Measurements from ENCODE around the gene CCDC30. TPM values are rescaled to one million over a fixed set of nuclear protein-coding genes. Genes with fewer than 3 reads are reported as not detected.

The CCDC30 gene
- total RNA-seq, 1 donor from 2014 or later = 2.0 TPM

DNA sequence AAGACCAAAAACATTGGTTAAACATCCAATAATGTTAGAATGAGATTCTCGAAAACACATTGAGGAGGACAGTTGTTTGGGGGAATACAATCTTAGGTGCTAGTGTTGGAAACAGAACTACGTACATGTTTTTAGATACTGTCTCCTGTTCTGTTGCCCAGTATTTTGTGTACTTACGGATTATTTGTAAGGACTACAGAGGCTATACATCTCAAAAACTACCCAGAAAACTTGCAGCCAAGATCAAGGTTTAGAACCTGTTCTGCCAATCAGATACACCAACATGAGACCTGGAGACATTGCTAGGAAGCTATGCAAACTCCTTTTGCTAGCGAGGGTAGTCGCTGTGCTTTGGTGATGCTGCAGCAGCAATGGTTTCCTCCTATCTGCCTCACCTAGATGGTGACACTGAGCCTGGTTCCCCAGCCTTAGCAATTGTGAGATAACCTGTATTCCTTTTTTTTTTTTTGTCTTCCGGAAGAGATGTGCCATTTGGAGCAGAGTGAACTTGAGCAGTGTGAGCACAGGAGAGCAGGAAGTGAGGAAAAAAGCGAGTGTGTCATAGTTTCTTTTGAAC is 240.9 kb downstream of the CCDC30 start:
- H4K20me1 ChIP-seq (ENCODE audit: low read depth) = peaks cover 31% of the 10 kb centered on the region
- Mint-ChIP-seq H3K27ac (no peak overlapping the region), H3K27me3 (ENCODE audit: insufficient read depth, low read depth) (no peaks in the 10 kb centered on the region), H3K4me3 (no peak overlapping the region), H3K36me3 (peaks cover 80% of the 10 kb centered on the region), H3K9me3 (peaks cover 3% of the 10 kb centered on the region), H3K4me1 (no peaks in the 10 kb centered on the region)
- H3K27ac ChIP-seq = no peak overlapping the region
- H3K4me1 ChIP-seq = no peaks in the 10 kb centered on the region
- H3K9me3 ChIP-seq (ENCODE audit: low read depth) = no peaks in the 10 kb centered on the region
- H2AFZ ChIP-seq (replicated peaks) = no peak overlapping the region
- no peaks in the 10 kb centered on the region for H3K27me3 ChIP-seq
- no peak overlapping the region for H3K4me2 ChIP-seq
- no peak for DNase-seq (ENCODE audit: low spot score)
- H3K36me3 ChIP-seq = peaks cover 39% of the 10 kb centered on the region
- TF ChIP-seq EZH2phosphoT487 (IDR thresholded peaks at IDR 0.05) = no peak
- TF ChIP-seq, protein P1, sequence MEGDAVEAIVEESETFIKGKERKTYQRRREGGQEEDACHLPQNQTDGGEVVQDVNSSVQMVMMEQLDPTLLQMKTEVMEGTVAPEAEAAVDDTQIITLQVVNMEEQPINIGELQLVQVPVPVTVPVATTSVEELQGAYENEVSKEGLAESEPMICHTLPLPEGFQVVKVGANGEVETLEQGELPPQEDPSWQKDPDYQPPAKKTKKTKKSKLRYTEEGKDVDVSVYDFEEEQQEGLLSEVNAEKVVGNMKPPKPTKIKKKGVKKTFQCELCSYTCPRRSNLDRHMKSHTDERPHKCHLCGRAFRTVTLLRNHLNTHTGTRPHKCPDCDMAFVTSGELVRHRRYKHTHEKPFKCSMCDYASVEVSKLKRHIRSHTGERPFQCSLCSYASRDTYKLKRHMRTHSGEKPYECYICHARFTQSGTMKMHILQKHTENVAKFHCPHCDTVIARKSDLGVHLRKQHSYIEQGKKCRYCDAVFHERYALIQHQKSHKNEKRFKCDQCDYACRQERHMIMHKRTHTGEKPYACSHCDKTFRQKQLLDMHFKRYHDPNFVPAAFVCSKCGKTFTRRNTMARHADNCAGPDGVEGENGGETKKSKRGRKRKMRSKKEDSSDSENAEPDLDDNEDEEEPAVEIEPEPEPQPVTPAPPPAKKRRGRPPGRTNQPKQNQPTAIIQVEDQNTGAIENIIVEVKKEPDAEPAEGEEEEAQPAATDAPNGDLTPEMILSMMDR (IDR thresholded peaks at IDR 0.05) = no peak
- no peak for TF ChIP-seq EZH2 (IDR thresholded peaks at IDR 0.05)
- no peak overlapping the region for H3K4me3 ChIP-seq
- H3K79me2 ChIP-seq (ENCODE audit: low read depth) = peaks cover 85% of the 10 kb centered on the region
- H3K9ac ChIP-seq = no peak overlapping the region
- H3F3A ChIP-seq (ENCODE audit: low read depth) = peaks cover 58% of the 10 kb centered on the region

Small RNA genes within 50 kb of the gene (small RNA-seq; reads per million reads assigned to genes)
- not detected for gene RNU6-536P
- gene TMSB4XP1 = not detected

Other genes starting within 250 kb of the CCDC30 start
- 48.8 and 58.5 TPM in 2 replicates for gene FOXJ3, start 128.1 kb upstream of the CCDC30 start, total RNA-seq (ENCODE audit: low replicate concordance)
- gene RIMKLA, start 82.5 kb upstream of the CCDC30 start, total RNA-seq (ENCODE audit: low replicate concordance) = 5.1 and 5.4 TPM in 2 replicates
- gene ZMYND12, start 7.3 kb upstream of the CCDC30 start, total RNA-seq (ENCODE audit: low replicate concordance) = 1.3 and 2.1 TPM in 2 replicates
- 43.1 and 63.3 TPM in 2 replicates for gene PPCS, start 6.7 kb upstream of the CCDC30 start, total RNA-seq (ENCODE audit: low replicate concordance)
- 77.9 and 126 TPM in 2 replicates for gene PPIH, start 195.1 kb downstream of the CCDC30 start, total RNA-seq (ENCODE audit: low replicate concordance)
- gene YBX1, start 219.1 kb downstream of the CCDC30 start, total RNA-seq (ENCODE audit: low replicate concordance) = 1,302 and 1,610 TPM in 2 replicates

All from neural progenitor cell (in vitro differentiated cells).